Left renal pelvis (tissue), 4 donors: Measurements from ENCODE around the gene PRSS16. TPM values are rescaled to one million over a fixed set of nuclear protein-coding genes. Genes with fewer than 3 reads are reported as not detected.
"Not testable (repeated sequence)": the region's sequence is repeated elsewhere in the genome, so short reads cannot be mapped to it uniquely, and the experiment has no call there.

ENCODE experiments used
- DNase-seq, 4 donors: peaks; one replicate each; pipeline ENCODE4 v3.0.0-alpha.2; 2013; ENCODE audit warnings: low read depth in 4 of 4, low spot score in 3 of 4
- polyA plus RNA-seq, 4 donors: library from polyadenylated mRNA; unstranded; fragments of 120-200 nt; gene quantifications; one replicate each; pipeline ENCODE4 v1.2.1, GENCODE V29; 2013; ENCODE audit not compliant: insufficient read length in 4 of 4

PRSS16 gene, protein sequence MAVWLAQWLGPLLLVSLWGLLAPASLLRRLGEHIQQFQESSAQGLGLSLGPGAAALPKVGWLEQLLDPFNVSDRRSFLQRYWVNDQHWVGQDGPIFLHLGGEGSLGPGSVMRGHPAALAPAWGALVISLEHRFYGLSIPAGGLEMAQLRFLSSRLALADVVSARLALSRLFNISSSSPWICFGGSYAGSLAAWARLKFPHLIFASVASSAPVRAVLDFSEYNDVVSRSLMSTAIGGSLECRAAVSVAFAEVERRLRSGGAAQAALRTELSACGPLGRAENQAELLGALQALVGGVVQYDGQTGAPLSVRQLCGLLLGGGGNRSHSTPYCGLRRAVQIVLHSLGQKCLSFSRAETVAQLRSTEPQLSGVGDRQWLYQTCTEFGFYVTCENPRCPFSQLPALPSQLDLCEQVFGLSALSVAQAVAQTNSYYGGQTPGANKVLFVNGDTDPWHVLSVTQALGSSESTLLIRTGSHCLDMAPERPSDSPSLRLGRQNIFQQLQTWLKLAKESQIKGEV
- under 1 TPM; 0.13 to 0.36 (median 0.22) TPM for polyA plus RNA-seq

DNA sequence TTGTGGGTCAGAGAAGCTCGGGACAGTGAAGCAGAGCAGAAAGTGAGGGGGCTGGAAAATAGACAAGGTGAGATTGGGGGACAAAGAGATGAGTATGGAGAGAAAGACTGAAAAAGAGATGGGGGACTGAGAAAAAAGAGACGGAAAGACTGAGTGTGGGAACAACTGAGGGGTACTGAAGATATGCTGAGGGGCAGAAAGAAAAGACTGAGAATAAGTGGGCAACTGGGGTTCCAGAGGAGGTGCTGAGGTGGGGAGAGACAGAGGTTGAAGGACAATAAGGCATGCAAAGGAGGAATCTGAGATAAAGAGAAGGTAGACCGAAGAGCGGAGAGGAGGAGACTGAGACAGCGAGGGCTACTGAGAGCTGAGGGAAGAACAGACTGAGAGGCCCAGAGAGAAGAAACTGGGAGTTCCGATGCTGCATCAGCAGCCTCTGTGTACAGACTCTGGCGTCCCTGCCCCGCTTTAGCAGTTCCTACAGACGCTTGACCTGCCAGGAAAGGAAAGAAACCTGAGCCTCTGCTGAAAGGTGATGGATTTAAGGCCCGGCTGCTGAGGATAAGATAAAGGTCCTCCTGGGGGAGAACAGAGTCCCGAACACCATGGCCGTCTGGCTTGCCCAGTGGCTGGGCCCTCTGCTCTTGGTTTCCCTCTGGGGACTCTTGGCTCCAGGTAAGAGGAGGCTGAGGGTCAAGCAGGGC lies at the start of gene PRSS16:
PRSS16 (plus strand) TSS at position 569 of the 704 bp plus-strand sequence; CDS start at position 606, 37 bp downstream.
- no peak for DNase-seq

DNA sequence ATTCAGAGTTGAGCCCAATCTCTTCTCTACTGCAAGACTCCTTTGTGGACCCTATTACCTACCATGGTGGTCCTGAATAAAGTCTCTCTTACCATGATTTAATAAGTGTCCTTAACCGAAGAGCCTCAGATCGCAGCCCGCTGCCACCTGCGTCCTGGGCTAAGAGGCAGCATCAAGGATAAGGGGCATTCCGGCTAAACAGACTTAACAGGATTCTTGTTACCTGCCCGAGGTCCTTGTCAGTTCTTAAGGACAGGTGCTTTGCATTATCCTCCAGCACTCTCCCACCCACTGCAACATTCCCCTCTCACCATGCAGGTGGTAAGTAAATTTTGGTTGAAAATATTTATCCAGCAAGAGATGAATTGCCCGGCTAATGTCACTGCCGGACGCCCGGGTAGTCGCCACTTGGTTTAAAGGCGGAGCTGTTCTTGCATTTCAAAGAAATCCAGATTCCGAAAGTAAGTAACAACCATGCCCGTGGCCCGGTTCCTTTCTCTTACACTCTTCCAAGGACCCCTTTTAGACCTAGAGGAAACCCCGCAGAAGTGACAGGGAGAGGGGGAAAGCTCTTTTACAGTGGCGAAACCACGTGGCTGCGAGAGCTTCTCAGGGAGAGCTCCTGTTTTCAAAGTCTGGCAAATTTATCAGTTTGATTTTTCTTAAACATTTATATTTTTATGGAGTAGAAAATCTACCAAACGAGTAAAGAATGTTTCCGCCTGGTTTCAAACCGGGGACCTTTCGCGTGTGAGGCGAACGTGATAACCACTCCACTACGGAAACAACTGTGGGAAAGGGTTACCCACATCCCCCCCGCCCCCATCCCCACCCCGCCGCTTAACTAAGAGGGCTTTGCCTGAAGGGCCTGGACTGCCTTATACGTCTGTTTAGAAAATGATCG lies 41.9 kb upstream of the PRSS16 start:
- DNase-seq: no peak

DNA sequence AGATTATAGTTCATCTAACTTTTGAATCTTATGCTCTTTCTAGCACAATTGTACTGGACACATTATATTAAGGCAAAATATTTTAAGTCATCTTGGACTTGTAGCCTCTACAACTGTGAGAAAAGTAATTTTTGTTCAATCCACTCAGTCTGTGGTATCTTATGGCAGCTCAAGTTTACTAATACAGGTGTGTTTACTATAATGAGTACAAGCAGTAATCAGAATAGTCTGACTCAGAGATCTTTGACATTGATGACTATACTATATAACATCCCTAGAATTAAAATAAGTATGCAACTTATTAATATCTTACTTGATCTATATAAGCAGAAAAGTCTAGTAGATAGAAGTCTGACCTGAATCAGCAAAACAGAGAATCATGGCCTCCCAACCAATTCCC lies 40.7 kb upstream of the PRSS16 start:
- no peak for DNase-seq

DNA sequence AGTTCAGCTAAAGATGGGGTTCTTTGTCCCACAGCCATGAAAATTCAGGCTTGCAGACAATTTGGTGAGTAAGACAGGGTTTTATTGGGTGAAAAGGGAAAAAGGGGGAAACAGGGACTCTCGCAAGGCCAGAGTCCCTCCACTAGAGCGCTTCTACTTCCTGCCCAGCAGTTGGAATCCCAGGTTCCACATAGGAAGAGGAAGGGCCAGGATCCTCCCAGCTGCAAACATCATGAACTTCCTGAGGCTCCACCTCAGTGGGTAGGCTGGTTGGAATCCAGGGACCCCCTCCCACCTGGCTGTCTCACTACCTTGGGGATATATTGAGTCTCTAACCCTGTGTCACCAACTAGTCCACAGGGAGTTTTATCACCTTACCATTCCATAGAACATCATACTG lies 39.5 kb upstream of the PRSS16 start:
- no peak for DNase-seq

DNA sequence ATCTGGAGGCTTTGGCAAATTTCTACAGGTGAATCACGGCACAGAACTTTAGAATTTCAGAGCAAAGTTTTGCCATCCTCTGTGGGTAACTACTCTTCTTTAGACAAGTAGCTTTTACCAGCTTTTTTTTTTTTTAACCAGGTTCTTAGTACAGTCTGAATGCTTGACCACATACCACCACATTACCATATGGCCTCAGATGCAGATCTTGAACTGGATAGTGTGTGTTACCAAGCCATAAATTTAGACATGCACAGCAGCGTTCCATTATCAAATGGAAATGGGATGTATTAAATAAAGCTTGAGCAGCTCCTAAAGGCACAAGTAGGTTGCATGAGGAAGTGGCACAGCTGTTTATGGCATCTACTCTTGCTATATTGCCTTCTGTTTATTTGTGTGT lies 38.3 kb upstream of the PRSS16 start:
- no peak for DNase-seq

DNA sequence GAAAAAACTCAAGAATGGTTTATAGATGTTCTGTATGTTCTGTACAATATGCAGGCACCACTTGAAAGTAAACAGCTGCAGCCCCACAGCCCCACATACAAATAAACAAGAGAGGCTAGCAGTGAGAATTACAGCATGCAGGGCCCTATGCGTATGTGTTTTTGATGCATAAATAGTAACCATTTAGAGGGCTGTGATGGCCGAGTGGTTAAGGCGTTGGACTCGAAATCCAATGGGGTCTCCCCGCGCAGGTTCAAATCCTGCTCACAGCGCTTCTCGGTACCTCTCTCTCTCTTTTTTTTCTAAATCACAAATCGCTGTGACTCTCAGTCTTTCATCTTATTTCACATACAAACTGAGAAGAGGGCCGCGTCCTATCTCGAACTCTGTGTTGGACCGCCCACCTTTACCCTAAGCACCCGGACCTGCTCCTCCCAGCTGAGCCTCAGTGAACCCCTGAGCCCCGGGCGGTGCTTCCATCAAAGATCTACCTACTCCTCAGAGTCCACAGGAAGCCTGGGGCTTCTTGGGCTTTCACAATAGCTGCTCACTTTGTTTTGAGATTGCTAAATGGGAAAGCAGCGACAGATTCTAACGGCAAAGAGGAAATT lies 37.7 kb upstream of the PRSS16 start:
- DNase-seq: no peak

DNA sequence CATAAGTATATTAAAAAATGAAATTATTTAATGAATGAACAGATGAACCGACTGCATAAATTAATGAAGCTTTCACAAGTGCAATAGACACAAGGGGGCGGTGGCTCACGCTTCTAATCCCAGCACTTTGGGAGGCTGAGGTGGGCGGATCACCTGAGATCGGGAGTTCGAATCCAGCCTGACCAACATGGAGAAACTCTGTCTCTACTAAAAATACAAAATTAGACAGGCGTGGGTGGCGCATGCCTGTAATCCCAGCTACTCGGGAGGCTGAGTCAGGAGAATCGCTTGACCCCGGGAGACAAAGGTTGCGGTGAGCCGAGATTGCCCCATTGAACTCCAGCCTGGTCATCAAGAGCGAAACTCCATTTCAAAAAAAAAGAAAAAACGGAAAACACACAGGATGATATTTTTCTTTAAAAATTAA lies 34.4 kb upstream of the PRSS16 start:
- not testable (repeated sequence) for DNase-seq

DNA sequence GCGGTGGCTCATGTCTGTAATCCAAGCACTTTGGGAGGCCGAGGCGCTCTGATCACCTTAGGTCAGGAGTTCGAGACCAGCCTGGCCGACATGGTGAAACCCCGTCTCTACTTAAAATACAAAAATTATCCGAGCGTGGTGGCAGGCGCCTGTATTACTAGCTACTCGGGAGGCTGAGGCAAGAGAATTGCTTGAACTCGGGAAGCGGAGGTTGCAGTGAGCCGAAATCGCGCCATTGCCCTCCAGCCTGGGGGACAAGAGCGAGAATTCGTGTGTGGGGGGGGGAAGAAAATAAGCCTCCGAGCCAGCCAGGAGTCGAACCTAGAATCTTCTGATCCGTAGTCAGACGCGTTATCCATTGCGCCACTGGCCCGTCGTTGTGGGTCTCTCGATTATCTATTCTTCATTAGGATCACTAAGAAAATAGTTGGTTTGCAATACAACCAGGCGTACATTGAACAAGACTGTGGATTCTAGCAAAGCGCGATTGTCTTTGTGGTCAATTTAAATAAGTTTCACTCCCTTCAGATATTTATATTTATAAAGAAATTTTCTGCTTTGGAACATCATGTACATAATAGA lies 33.9 kb upstream of the PRSS16 start:
- DNase-seq: no peak

DNA sequence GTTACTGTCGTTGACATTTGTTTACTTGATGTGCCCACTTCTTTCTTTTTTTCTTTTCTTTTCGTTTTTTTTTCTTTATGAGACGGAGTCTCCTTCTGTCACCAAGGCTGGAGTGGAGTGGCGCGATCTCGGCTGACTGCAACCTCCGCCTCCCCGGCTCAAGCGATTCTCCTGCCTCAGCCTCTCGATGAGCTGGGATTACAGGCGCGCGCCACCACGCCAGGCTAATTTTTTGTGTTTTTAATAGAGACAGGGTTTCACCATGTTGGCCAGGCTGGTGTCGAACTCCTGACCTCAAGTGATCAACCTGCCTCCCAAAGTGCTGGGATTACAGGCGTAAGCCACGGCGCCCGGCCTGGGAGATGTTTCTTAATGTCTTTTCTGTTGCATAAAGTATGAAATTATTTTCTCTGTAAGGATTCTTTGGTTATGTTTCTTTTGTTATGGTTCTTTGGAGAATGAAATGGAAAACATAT lies 33.3 kb upstream of the PRSS16 start:
- no peak for DNase-seq

DNA sequence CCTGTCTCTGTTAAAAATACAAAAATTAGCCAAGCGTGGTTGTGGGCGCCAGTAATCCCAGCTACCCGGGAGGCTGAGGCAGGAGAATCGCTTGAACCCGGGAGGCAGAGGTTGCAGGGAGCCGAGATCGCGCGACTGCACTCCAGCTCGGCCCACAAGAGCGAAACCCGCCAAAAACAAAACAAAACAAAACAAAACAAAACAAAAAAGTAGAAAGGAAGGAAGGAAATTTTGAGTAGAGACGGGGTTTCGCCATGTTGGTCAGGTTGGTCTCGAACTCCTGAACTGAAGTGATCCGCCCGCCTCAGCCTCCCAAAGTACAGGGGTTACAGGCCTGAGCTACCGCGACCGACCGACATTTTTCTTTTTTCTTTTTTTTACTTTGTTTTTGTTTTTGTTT lies 30.6 kb upstream of the PRSS16 start:
- no peak for DNase-seq

DNA sequence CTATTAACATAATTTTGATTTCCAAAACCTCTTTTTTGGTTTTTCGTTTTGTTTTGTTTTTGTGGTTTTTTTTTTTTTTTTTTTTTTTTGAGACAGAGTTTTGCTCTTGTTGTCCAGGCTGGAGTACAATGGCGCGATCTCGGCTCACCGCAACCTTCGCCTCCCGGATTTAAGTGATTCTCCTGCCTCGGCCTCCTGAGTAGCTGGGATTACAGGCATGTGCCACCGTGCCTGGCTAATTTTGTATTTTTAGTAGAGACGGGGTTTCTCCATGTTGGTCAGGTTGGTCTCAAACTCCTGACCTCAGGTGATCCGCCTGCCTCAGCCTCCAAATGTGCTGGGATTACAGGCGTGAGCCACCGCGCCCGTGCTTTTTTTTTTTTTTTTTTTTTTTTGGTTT lies 24.5 kb upstream of the PRSS16 start:
- not testable (repeated sequence) for DNase-seq

DNA sequence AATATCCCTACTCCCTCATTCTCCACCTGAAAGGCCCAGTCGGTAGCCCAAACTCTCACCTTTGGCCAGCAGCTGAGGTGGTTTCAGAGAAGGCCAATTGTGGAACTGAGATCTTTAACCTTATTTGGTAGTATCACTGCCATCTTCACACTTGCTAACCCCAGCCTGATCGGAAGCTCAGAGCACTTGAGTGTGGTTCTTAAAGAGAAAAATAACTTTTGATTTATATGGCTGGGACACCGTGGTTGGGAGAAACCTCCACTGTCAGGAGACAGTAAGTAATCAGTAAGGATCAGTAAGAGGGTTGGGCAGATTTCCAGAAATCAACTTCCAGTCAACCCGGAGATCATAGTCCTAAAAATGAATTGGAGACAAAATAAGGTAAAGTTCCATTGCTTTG lies 22.8 kb upstream of the PRSS16 start:
- no peak for DNase-seq

DNA sequence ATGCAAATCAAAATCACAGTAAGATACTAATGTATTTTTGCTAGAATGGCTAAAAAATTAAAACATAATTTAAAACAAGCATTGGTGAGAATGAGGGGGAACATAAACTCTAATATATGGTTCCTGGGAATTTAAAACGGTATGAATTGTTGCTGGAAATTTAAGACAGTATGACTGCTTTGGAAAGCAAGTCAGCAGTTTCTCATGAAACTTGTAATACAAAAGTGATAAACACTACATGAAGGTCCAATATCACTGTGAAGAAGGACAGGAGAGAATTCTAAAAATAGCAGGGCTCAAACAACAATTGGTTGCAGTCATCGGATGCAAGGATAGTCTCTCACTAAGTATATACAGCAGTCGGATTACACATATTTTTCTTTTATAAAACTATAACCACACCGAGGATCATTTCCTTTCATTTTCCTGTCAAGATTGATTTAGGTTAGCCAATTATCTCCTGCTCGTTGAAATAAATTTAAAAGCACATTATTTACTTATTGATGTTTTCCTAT lies 18.5 kb upstream of the PRSS16 start:
- no peak for DNase-seq

DNA sequence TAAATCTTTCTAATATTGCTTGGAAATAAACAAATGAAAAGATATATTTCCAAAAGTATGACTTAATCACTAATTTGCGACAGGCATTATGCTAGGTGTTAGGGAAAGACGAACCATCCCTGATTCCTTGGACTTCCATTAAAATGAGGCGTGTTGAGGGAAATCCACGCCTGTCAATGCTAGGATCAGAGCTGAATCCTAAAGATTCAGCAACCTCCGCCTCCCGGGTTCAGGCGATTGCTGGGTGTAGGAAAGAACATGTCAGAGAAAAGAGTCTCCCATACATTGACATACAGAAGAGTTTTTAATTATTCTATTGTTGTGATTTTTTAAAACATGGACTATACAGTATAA lies 16.8 kb upstream of the PRSS16 start:
- no peak for DNase-seq

DNA sequence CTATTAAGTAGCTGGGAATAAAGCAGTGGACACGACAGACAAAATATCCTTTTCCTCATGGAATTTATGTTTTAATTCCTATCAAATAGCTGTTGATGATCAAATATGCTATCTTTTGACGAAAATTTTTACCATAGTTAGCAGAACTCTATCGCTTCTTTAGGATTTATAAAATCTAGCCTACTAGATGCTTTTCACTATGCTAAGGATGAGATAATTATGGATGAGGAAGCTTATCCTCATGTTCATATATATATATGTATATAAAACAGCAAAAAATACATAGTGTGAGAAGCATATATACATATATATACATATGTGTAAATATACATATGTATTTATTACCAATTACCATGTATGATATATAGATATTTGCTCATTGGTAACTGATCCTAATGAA lies 12.9 kb upstream of the PRSS16 start:
- DNase-seq: no peak

DNA sequence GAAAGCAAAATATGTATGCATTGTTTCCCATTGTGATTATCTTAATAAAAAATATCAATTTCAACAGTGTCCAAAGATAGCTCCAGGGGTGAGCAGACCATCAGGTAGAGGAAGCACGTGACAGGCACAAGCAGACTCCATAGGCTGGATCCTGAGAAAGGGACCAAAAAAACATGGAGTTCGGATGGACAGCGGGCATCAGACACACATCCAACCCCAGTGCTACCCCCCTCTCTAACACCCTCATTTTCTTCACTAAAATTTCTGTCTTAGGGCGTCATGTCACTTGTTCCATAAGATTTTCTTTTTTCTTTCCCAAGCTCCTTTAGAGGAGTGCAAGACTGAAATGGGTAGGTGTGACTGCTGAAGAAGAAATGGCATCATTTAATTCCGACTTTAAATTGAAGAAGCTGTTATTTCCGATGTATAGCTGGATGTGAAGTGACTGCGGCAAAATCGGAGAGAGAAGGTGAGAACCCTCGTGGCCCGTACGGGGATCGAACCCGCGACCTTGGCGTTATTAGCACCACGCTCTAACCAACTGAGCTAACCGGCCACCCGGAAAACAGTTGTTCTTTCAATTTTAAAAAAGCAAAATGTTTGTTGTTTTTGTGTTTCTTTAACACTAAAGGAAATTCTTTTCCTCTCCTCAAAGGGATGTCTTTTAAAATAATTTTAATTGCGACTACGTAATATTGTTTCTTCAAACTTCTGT lies 10.3 kb upstream of the PRSS16 start:
- no peak for DNase-seq

DNA sequence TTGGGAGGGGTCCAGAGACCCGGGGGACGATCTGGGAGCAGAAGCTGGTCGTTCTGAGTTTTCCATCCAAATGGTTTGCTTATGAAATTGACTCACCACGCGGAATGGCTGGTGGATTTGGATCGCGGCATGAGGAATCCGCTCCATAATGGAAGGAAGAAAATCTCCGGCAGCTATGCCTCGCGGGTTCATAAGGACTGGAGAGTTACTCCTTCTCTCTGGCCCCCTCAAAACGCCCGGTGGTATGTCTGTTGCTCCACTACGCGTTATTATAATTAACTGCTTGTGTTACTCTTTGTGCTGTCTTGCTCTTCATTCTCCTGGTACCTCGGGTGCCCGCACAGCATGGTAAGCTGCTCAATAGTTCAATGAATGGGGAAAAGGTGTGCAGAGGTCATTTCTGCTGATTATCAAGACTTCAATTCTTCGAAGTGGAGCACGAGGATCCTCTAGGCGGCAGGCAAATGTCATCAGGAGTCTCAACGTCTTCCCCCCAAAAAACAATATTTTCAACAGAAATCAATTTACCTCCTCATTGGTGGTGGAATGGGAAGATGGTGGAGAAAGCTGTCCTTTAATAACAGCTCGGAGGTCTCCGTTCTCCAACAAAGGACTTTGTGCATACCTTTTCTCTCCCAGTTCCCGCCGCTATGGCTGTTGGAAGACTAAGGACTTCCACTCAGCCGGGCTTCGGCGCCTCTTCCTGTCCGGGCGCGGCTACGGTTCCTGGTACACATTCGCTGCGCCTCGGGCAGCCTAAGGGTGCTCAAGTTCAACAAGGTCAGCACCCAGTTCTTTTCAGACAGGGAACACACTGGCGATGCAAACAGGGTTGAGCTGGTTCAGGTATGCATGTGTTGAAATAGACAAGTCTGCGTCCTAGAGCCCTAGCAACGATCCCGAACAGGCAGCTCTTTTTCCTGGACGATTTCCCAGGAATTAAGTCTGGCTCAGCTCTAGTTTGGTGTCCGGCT lies 9.2 kb upstream of the PRSS16 start:
- DNase-seq: no peak

DNA sequence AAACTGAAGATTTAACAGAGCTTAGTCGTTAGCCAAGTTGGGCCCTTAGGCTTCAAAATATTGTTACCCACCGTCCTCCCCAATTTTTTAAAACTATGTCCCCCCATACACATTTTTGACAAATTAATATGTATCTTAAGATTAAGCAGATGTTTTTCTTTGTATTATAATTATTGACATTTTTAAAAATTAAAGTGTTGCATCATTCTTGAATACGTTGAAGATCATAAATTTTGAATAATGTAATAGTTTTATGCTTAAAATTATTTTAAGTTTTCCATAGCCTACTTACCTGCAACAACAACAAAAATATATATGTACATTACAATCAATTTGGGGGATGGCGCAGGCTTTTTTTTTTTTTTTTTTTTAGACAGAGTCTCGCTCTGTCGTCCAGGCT lies 8.2 kb upstream of the PRSS16 start:
- no peak for DNase-seq
